HTR-8/SVneo (cell line): Measurements from ENCODE around the gene MMP19.
"Not testable (repeated sequence)": the region's sequence is repeated elsewhere in the genome, so short reads cannot be mapped to it uniquely, and the experiment has no call there.

Experiments
- DNase-seq: peaks from one replicate; pipeline ENCODE4 v3.0.0; 2011; ENCODE audit warnings: low spot score, mixed read lengths; ENCODE audit not compliant: insufficient read length
- FAIRE-seq: peaks from 2 replicates; lab custom pipeline; 2011; peaks lifted over from hg19 to GRCh38; lab: Jason Lieb, UNC

Gene MMP19

GRCh38 chr12:55842681-55843429, at the start of gene MMP19:
TSS of gene MMP19 (minus strand) at chr12:55842936. CDS start at chr12:55842830, 106 bp downstream.
- no peak for FAIRE-seq
- DNase-seq, result peak; percentile 48

- DNase-seq (no peak), FAIRE-seq (no peak)
Measured at GRCh38 chr12:55891310-55891709, 48.6 kb upstream of the MMP19 start.

DNA sequence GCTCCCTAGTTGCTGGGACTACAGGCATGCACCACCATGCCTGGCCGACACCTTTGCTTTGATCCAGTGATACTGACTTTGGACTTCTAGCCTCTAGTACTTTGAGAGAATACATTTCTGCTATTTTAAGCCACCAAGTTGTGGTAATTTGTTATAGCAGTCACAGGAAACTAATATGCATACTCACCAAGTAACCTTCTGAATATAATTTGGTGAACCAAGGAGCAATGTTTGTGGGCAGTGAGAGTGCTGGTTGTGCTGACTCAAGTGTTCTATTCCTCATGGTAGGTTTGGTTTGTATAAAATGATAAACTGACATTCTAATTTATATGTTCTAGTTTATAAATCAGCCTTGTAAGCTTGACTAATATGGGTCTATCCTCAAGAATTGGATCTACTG, 42.4 kb upstream of the MMP19 start:
- DNase-seq, result no peak
- FAIRE-seq, result no peak

DNA sequence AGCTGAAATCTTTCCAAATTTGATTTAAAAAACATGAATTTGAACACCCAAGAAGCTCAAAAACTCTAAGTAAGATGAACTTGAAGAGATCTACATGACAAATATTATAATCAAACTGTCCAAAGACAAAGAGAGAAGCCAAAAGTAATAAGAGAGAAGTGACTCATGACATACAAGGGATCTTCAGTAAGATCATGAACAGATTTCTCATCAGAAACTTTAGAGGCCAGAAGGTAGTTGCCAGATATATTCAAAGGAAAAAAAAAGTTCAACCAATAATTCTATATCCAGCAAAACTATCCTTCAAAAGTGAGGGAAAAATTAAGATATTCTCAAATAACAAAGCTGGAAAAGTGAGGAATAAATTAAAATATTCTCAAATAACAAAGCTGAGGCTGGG, 35.1 kb upstream of the MMP19 start:
- DNase-seq, result no peak
- FAIRE-seq, result no peak

DNA sequence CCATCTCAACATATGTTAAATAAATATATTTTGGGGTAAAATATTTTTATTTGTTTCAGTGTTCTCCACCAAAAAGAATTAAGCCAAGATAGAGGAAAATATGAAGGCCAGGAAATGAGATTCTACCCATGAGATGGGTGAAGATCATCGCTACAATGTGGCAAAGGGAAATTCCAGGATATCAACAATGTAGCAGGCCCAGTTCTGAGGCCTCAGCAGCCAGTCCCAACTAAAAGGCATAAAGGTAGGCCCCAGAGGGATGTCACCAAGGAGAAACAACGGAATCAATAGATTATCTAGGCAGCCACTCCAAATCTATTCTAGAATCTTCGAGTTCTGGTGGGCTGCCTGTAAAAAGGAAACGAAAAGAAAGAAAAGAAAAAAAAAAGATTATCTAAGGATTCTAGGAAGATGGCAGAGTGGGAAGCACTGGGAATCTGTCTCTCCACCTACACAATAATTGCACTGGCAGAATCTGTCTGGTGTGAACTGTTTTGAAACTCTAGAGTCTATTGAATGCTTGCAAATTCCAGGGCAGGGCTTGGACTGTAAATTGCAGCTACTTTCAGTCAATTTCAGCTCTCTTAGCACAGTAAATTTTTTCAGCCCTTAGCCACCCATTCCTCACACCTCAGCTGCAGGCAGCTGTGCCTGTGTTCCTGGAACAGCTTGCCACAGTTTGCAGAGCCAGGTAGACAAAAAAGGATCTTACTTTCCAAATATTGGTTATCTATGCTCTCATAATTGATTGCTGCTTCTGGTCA, 33.1 kb upstream of the MMP19 start:
- no peak for FAIRE-seq
- no peak for DNase-seq

- FAIRE-seq (no peak), DNase-seq (no peak)
Measured at GRCh38 chr12:55874443-55874842, 31.7 kb upstream of the MMP19 start.

DNA sequence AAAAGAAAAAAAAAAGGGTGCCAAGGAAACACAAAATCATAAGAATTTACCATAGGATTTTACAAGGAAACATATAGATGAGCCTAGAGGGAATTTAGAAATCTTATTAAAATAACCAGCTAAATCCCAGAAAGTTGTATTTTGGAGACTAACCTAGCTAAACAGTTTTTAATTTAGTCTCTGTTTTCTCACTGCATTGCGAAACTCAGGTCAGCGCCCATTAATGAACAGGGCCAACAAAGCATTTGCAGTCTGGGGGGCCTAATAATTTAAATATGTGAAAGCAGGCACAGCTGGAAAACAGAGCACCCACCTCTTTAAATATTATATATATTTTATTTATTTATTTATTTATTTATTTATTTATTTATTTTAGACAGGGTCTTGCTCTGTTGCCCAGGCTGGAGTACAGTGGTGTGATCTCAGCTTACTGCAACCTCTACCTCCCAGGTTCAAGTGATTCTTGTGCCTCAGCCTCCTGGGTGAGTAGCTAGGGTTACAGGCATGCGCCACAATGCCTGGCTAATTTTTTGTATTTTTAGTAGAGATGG, 23.8 kb upstream of the MMP19 start:
- not testable (repeated sequence) for FAIRE-seq, DNase-seq

- DNase-seq (no peak), FAIRE-seq (no peak)
Measured at GRCh38 chr12:55865327-55865726, 22.6 kb upstream of the MMP19 start.

DNA sequence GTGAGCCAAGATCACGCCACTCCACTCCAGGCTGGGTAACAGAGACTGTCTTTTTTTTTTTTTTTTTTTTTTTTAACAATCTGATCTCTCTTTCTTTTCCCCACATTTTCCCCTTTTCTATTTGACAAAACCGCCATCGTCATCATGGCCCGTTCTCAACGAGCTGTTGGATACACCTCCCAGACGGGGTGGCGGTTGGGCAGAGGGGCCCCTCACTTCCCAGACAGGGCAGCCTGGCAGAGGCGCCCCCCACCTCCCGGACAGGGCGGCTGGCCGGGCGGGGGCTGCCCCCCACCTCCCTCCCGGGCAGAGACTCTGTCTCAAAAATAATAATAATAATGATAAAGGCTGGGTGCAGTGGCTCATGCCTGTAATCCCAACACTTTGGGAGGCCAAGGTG, 20.2 kb upstream of the MMP19 start:
- FAIRE-seq, DNase-seq: not testable (repeated sequence)

DNA sequence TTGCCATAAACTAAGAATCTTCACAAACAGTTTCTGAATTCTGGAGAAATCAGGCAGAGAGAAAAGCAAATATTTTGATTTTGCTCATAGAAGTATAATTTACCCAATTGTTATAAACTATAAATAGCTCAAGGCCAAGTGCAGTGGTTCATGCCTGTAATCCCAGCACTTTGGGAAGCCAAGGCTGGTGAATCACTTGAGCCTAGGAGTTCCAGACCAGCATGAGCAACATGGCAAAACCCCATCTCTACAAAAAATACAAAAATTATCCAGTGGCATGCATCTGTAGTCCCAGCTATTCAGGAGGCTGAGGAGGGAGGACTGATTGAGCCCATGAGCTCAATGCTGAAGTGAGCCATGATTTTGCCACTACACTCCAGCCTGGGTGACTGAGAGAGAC, 19.6 kb upstream of the MMP19 start:
- DNase-seq (no peak), FAIRE-seq (no peak)

GRCh38 chr12:55861871-55862270, 19.1 kb upstream of the MMP19 start:
- FAIRE-seq (no peak), DNase-seq (no peak)

GRCh38 chr12:55861396-55861795, 18.7 kb upstream of the MMP19 start:
- no peak for FAIRE-seq

GRCh38 chr12:55852740-55853139, 10.0 kb upstream of the MMP19 start:
- DNase-seq (no peak), FAIRE-seq (no peak)

More at GRCh38 chr12:55861396-55861795, 18.7 kb upstream of the MMP19 start:
- DNase-seq, result no peak

DNA sequence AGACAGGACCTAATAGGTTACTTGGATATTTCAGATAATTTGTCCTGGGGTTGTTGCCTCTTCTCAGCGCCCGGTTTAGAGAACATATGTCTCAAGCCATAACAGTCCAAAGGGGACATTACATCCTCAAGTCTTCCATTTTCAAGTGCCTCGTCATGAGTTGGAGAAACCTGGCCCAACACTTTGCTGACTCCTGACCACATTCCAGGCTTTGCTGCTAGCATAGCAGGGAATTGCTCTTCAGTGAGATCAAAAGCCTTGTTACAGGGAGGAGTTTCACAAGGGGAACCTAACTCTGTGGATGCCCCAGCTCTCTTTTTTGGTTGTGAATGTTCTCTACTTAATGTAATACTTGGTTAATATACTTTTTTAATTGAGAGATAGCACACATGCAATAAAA, 8.2 kb upstream of the MMP19 start:
- no peak for FAIRE-seq
- no peak for DNase-seq

GRCh38 chr12:55850401-55850800, 7.7 kb upstream of the MMP19 start:
- FAIRE-seq, result no peak
- no peak for DNase-seq

GRCh38 chr12:55849616-55850343, 7.0 kb upstream of the MMP19 start:
- FAIRE-seq, result no peak
- no peak for DNase-seq

DNA sequence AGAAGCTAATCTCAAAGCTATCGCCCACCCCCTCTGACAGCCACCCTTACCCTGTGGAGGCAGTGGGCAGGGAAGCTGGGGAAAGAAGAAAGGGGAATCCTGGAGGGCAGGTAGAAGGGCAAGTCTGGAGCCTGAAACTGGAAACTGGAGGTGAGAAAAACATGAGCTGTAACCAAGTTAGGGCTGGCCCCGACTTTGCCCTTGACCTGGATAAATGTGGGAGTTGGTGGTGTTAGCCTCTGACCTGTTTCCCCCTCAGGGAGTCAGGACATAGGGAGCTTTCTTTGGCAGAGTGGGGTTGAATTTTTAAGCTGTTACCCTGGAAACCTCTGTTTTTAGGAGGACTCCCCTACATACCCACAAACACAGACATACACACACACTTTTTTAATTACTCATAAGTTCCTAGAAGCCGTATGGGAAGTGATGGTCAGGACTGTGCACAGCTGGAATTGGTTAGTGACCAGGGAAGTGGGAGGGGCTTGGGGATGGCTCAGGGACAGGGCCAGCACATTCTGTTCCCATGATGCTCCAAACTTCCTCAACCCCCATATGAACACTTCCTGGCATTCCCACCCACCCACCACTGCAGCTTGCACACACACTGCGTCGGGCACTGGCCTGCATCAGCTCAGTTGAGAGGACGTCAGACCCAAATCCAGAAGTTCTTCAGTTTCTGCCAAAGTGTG, 5.0 kb upstream of the MMP19 start:
- peak; percentile 91 for DNase-seq
- peak; percentile 9 for FAIRE-seq

DNA sequence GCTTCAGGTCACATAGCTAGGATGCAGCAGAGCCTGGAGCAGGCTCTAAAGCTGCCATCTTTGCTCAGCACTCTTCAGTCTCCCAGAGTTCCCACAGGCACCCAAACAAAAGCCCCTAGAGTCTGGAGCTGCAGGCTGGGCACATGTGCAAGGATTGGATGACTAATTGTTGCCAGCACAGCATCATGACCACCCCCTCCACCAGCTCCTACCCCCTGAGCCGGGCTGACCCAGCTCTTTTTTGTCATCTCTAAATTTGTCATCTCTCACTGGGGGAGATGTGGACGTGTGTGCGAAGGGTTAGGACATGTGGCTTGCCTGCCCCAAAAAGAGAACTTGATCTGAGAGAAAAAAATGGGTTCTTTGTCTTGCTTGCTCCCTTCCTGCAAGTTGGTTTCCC, 4.3 kb upstream of the MMP19 start:
- FAIRE-seq, result no peak

DNA sequence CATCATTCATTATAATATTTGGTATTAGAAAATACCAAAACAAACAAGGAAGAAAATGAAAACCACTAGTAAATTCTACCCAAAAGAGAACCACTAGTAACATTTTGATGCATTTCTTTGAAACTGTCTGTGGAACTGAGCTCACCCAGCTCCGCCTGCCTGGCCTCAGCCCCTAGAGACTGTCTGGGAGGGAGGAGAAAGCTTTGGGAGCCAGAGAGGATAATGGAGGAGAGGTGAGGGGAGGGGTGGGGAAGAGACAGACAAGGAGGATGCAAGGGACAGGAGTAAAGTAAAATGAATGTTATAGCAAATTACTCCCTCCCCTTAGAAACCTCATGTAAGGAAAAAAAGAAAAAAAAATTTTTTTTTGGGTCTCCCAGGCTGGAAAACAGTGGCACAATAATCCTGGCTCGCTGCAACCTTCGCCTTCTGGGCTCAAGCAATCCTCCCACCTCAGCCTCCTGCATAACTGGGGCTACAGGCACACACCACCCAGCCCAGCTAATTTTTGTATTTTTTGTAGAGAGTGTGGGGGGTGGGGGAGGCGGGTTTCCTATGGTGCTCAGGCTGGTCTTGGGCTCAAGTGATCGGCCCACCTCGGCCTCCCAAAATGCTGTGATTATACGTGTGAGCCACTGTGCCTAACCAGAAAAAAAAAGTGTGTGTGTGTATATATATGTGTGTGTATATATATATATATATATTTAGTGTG, 3.2 kb upstream of the MMP19 start:
- no peak for FAIRE-seq
- DNase-seq, result no peak

More for the DNA sequence above, 4.3 kb upstream of the MMP19 start:
- DNase-seq, result no peak
